Osteocyte (in vitro differentiated cells): ENCODE data around the gene LDLRAD2. TPM values are rescaled to one million over a fixed set of nuclear protein-coding genes. Genes with fewer than 3 reads are reported as not detected.

Experiments used
- DNase-seq: peaks from one replicate; pipeline ENCODE4 v3.0.0; 2021; ENCODE audit warnings: mixed read lengths; ENCODE audit not compliant: unreplicated experiment; ENCODE audit errors: extremely low spot score
- H3K27ac Mint-ChIP-seq: one replicate; pipeline ENCODE4 v1.8.0; 2021; ENCODE audit warnings: mild to moderate bottlenecking, mixed read lengths; ENCODE audit not compliant: unreplicated experiment
- H3K27me3 Mint-ChIP-seq: one replicate; pipeline ENCODE4 v1.8.0; 2021; ENCODE audit warnings: mixed read lengths; ENCODE audit not compliant: unreplicated experiment
- H3K36me3 Mint-ChIP-seq: one replicate; pipeline ENCODE4 v1.8.0; 2021; ENCODE audit warnings: mixed read lengths; ENCODE audit not compliant: unreplicated experiment
- H3K4me1 Mint-ChIP-seq: one replicate; pipeline ENCODE4 v1.8.0; 2021; ENCODE audit warnings: mixed read lengths; ENCODE audit not compliant: unreplicated experiment
- H3K4me3 Mint-ChIP-seq: one replicate; pipeline ENCODE4 v1.8.0; 2021; ENCODE audit warnings: mild to moderate bottlenecking, moderate library complexity, mixed read lengths; ENCODE audit not compliant: unreplicated experiment
- H3K9me3 Mint-ChIP-seq: one replicate; pipeline ENCODE4 v1.8.0; 2021; ENCODE audit warnings: mixed read lengths; ENCODE audit not compliant: unreplicated experiment
- total RNA-seq: library from RNA; stranded (reverse); gene quantifications from 2 replicates; pipeline ENCODE4 v1.2.1, GENCODE V29; 2021
- TF ChIP-seq, protein P1 (sequence below): fragments of 200-600 bp; sonication (generic); IDR thresholded peaks from 2 replicates; pipeline ENCODE4 v1.5.0; 2021; ENCODE audit warnings: antibody characterized with exemption, mild to moderate bottlenecking, moderate library complexity

The LDLRAD2 gene
- total RNA-seq, 1 donor from 2014 or later: not detected

DNA sequence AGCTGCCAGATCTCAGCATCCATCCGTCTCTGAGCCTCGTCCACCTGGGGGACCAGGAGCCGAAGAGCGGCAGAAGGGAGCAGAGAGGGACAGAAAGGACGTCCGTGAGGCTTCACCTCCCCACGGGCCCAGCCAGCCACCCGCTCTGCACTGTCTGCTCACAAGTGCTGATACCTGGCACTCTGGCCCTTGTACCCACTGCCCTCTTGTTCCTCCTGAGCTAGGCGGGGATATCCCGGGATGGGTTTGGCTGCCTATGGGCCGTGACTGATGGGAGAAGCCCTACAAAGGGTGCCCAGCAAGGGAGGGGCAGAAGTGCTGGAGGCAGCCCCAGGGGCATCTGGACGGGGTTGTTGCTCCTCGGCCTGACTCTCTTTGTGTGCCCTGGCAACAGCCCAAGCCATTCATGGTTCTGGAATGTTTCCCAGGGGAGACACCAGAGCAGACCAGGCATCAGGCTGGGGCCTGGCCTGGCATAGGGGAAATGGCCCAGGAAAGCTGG is 57.6 kb downstream of the LDLRAD2 start:
- H3K4me3 Mint-ChIP-seq: no peak overlapping the region
- H3K27me3 Mint-ChIP-seq: no peaks in the 10 kb centered on the region
- TF ChIP-seq, protein P1, sequence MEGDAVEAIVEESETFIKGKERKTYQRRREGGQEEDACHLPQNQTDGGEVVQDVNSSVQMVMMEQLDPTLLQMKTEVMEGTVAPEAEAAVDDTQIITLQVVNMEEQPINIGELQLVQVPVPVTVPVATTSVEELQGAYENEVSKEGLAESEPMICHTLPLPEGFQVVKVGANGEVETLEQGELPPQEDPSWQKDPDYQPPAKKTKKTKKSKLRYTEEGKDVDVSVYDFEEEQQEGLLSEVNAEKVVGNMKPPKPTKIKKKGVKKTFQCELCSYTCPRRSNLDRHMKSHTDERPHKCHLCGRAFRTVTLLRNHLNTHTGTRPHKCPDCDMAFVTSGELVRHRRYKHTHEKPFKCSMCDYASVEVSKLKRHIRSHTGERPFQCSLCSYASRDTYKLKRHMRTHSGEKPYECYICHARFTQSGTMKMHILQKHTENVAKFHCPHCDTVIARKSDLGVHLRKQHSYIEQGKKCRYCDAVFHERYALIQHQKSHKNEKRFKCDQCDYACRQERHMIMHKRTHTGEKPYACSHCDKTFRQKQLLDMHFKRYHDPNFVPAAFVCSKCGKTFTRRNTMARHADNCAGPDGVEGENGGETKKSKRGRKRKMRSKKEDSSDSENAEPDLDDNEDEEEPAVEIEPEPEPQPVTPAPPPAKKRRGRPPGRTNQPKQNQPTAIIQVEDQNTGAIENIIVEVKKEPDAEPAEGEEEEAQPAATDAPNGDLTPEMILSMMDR: no peak
- peaks cover 22% of the 10 kb centered on the region for H3K36me3 Mint-ChIP-seq
- peak overlapping the region; percentile 46 for H3K27ac Mint-ChIP-seq
- no peaks in the 10 kb centered on the region for H3K9me3 Mint-ChIP-seq
- peaks cover 23% of the 10 kb centered on the region for H3K4me1 Mint-ChIP-seq
- peak; percentile 95 for DNase-seq

DNA sequence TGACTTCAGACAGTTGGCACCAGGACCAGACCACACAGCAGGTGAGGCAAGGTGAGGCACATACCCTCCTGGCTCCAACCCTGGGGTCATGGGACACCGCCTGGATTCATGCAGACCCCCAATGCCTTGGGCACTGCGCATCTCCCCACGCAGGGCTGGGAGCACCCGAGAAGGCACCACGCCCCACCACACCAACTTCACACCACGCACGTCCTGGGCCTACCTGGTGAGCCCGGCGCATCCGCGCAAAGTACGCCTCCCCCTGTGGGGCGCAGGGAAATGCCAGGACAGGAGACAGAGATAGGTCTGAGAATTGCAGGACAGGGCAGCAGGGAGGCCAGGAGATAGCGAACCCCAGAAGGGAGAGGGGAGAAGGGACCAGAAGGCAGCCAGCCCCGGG is 58.5 kb downstream of the LDLRAD2 start:
- DNase-seq: no peak
- no peaks in the 10 kb centered on the region for H3K9me3 Mint-ChIP-seq
- H3K4me1 Mint-ChIP-seq: peaks cover 23% of the 10 kb centered on the region
- peak overlapping the region; percentile 46 for H3K27ac Mint-ChIP-seq
- H3K27me3 Mint-ChIP-seq: no peaks in the 10 kb centered on the region
- TF ChIP-seq, protein P1: no peak
- no peak overlapping the region for H3K4me3 Mint-ChIP-seq
- peaks cover 22% of the 10 kb centered on the region for H3K36me3 Mint-ChIP-seq

DNA sequence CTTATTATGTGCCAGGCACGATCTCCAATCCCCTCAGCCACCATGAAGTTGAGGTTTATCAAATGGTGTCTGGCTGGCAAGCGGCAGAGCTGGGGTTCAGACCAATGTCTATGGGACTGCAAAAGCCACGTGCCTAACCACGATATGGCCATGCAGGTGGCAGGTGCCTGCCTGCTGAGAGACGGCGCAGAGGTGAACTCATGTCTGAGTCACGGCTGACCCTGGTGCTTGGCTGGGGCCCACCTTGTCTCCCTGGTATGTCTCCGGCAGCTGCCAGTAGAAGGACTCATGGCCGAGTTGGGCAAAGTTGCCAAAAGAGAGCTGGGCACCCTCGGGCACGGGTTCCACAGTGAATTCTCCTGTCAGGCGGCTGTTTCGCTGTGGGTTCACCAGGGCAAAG is 59.9 kb downstream of the LDLRAD2 start:
- Mint-ChIP-seq H3K4me1 (peaks cover 23% of the 10 kb centered on the region), H3K9me3 (no peaks in the 10 kb centered on the region), H3K36me3 (peaks cover 21% of the 10 kb centered on the region), H3K27ac (no peak overlapping the region), H3K27me3 (no peaks in the 10 kb centered on the region), H3K4me3 (no peak overlapping the region)
- no peak for DNase-seq
- TF ChIP-seq, protein P1: no peak

DNA sequence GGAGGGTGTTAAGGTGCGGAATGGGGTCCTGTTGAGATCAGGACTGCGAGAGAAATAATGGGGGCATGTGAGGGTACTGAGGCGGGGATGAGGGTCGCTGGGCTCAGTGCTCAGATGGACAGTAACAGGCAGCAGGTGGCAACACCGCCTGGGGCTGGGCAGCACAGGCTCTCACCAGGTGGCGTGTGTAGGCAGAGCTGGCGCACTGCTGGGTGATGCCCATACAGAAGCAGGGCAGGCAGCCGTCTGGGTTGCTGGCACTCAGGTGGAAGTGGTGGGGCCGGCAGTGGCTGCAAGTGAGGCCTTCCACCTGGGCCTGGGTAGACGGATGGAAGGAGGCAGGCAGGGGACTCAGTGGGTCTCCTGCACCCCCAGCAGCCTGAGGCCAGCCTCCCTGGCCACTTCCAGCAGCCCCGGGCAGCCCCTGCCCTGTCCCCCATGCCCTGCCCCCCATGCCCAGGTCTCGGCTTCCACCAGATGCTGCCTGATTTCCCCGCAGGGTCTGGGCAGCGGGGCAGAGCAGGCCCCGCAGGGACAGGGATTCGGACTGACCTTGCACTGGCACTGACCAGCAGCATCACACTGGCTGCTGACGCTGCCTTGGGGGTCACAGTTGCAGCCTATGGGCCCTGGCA is 60.5 kb downstream of the LDLRAD2 start:
- no peak overlapping the region for H3K27ac Mint-ChIP-seq
- H3K36me3 Mint-ChIP-seq: peaks cover 24% of the 10 kb centered on the region
- H3K9me3 Mint-ChIP-seq: no peaks in the 10 kb centered on the region
- no peaks in the 10 kb centered on the region for H3K27me3 Mint-ChIP-seq
- TF ChIP-seq, protein P1: no peak
- H3K4me1 Mint-ChIP-seq: peaks cover 23% of the 10 kb centered on the region
- no peak overlapping the region for H3K4me3 Mint-ChIP-seq
- no peak for DNase-seq

DNA sequence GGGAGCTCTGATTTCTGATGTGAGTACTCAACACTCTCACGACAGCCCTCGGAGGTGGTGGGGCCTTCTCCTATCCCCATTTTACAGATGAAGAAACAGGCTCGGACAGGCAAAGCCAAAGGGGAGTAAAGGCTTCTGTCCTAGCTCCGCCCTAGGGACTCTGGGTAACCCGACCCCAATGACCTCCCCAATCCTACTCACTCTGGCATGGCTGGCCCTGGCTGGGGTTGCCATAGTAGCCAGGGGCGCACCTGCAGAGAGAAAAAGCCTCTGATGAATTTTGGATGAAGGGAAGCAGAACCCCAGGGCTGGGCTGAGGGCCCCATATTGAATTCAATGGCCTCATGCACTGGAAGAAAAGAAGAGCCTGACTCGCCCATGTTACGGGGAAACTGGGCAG is 61.1 kb downstream of the LDLRAD2 start:
- H3K36me3 Mint-ChIP-seq: peaks cover 24% of the 10 kb centered on the region
- TF ChIP-seq, protein P1: no peak
- H3K4me1 Mint-ChIP-seq: peaks cover 23% of the 10 kb centered on the region
- H3K4me3 Mint-ChIP-seq: no peak overlapping the region
- no peak for DNase-seq
- no peaks in the 10 kb centered on the region for H3K9me3 Mint-ChIP-seq
- no peak overlapping the region for H3K27ac Mint-ChIP-seq
- H3K27me3 Mint-ChIP-seq: no peaks in the 10 kb centered on the region
